ENCODE measurements around the gene TOMM40L.

Gene TOMM40L

GRCh38 chr1:161197560-161198193 lies 28.2 kb upstream of the TOMM40L start:
- H3K4me3 ChIP-seq (ENCODE audit: low read depth, low read length) = no peak overlapping the region
- no peak for TF ChIP-seq CTCF (IDR thresholded peaks at IDR 0.05; ENCODE audit: borderline replicate concordance, insufficient read depth, low read depth, low read length)

- H3K4me3 ChIP-seq (ENCODE audit: low read depth, low read length) = no peak overlapping the region
- no peak for TF ChIP-seq CTCF (IDR thresholded peaks at IDR 0.05; ENCODE audit: borderline replicate concordance, insufficient read depth, low read depth, low read length)
Observed at GRCh38 chr1:161198194-161198896, 27.5 kb upstream of the TOMM40L start.

- no peak within 1 kb of the TSS for H3K4me3 ChIP-seq (ENCODE audit: low read depth, low read length)
- no peak for TF ChIP-seq CTCF (IDR thresholded peaks at IDR 0.05; ENCODE audit: borderline replicate concordance, insufficient read depth, low read depth, low read length)
Observed at GRCh38 chr1:161198897-161199431, 26.9 kb upstream of the TOMM40L start, which contains the start of gene ADAMTS4. TSS of gene ADAMTS4 (minus strand) at chr1:161199054. CDS start at chr1:161198627, 427 bp downstream.

GRCh38 chr1:161199506-161200139 lies 26.2 kb upstream of the TOMM40L start:
- TF ChIP-seq CTCF (IDR thresholded peaks at IDR 0.05; ENCODE audit: borderline replicate concordance, insufficient read depth, low read depth, low read length) = no peak
- no peak overlapping the region for H3K4me3 ChIP-seq (ENCODE audit: low read depth, low read length)

- no peak for TF ChIP-seq CTCF (IDR thresholded peaks at IDR 0.05; ENCODE audit: borderline replicate concordance, insufficient read depth, low read depth, low read length)
- no peak overlapping the region for H3K4me3 ChIP-seq (ENCODE audit: low read depth, low read length)
Observed at GRCh38 chr1:161200421-161200991, 25.4 kb upstream of the TOMM40L start.

GRCh38 chr1:161200992-161201835 lies 24.6 kb upstream of the TOMM40L start:
- TF ChIP-seq CTCF (IDR thresholded peaks at IDR 0.05; ENCODE audit: borderline replicate concordance, insufficient read depth, low read depth, low read length) = no peak
- peak overlapping the region; percentile 53 for H3K4me3 ChIP-seq (ENCODE audit: low read depth, low read length)

Measured in GM12875 (cell line).